Activated CD4-positive, alpha-beta T cell treated with anti-CD3 and anti-CD28 coated beads, Interleukin-2, amount 10 ng/mL, durations not matched to agents 24 days and 14 days (primary cell): ENCODE data around the gene FIP1L1. TPM values are rescaled to one million over a fixed set of nuclear protein-coding genes. Genes with fewer than 3 reads are reported as not detected.
A peak's percentile ranks its signal among the peaks of the same experiment; 100 is the strongest.
"Not testable (repeated sequence)": the region's sequence is repeated elsewhere in the genome, so short reads cannot be mapped to it uniquely, and the experiment has no call there.

ENCODE experiments used
- DNase-seq: peaks from one replicate; pipeline ENCODE4 v3.0.0; 2022
- H3K27ac Mint-ChIP-seq: one replicate; pipeline ENCODE4 v1.8.0; 2022; ENCODE audit warnings: mild to moderate bottlenecking, mixed read lengths
- H3K27me3 Mint-ChIP-seq: one replicate; pipeline ENCODE4 v1.8.0; 2022; ENCODE audit warnings: mixed read lengths
- H3K36me3 Mint-ChIP-seq: one replicate; pipeline ENCODE4 v1.8.0; 2022; ENCODE audit warnings: low read depth, mild to moderate bottlenecking, mixed read lengths
- H3K4me1 Mint-ChIP-seq: one replicate; pipeline ENCODE4 v1.8.0; 2021; ENCODE audit warnings: mixed read lengths
- H3K4me3 Mint-ChIP-seq: one replicate; pipeline ENCODE4 v1.8.0; 2022; ENCODE audit warnings: mild to moderate bottlenecking, moderate library complexity, mixed read lengths
- H3K9me3 Mint-ChIP-seq: one replicate; pipeline ENCODE4 v1.8.0; 2021; ENCODE audit warnings: mixed read lengths
- intact Hi-C: fragments of 100-400 bp; cut with micrococcal nuclease; formaldehyde crosslinking; loops from one replicate; pipeline ENCODE4 v1.15.1; 2023
- total RNA-seq: library from RNA; stranded (reverse); gene quantifications from 2 replicates; pipeline ENCODE4 v1.2.3, GENCODE V29; 2022

Gene FIP1L1
- total RNA-seq, 1 donor from 2014 or later = 111 TPM

- Mint-ChIP-seq H3K36me3 (peaks cover 21% of the 10 kb centered on the region), H3K27me3 (peaks cover 14% of the 10 kb centered on the region), H3K4me3 (peak overlapping the region; percentile 98), H3K27ac (peak overlapping the region; percentile 95), H3K4me1 (peaks cover 39% of the 10 kb centered on the region), H3K9me3 (peaks cover 14% of the 10 kb centered on the region)
- intact Hi-C loops = loop anchor here (5.0 to 10.0 kb wide), 3 partner anchors 350 to 1523 kb away; partner anchors contain the start of gene DCUN1D4
- DNase-seq = peak; percentile 72
Measured at GRCh38 chr4:53365121-53365485, 12.3 kb upstream of the FIP1L1 start.

- H3K4me1 Mint-ChIP-seq = peaks cover 33% of the 10 kb centered on the region
- peak within 1 kb of the TSS; percentile 95 for H3K27ac Mint-ChIP-seq
- intact Hi-C loops = loop anchor here (1.0 to 10.0 kb wide), 6 partner anchors 12 to 1523 kb away; partner anchors contain the start of genes DCUN1D4 and FIP1L1
Measured at GRCh38 chr4:53365486-53366300, 11.7 kb upstream of the FIP1L1 start, which contains the start of gene SCFD2. SCFD2 (minus strand) TSS chr4:53366061.

GRCh38 chr4:53366301-53366716, 11.1 kb upstream of the FIP1L1 start:
- Mint-ChIP-seq H3K9me3 (peaks cover 15% of the 10 kb centered on the region), H3K27ac (peak overlapping the region; percentile 95), H3K27me3 (peaks cover 19% of the 10 kb centered on the region), H3K36me3 (peaks cover 12% of the 10 kb centered on the region), H3K4me1 (peaks cover 30% of the 10 kb centered on the region), H3K4me3 (peak overlapping the region; percentile 98)
- intact Hi-C loops = loop anchor here (1.0 to 10.0 kb wide), 6 partner anchors 11 to 1524 kb away; partner anchors contain the start of genes DCUN1D4 and FIP1L1
- peak; percentile 63 for DNase-seq

More at GRCh38 chr4:53365486-53366300, 11.7 kb upstream of the FIP1L1 start, which contains the start of gene SCFD2:
- Mint-ChIP-seq H3K4me3 (peak within 1 kb of the TSS; percentile 98), H3K36me3 (peaks cover 16% of the 10 kb centered on the region), H3K27me3 (peaks cover 15% of the 10 kb centered on the region), H3K9me3 (peaks cover 15% of the 10 kb centered on the region)
- peak; percentile 99 for DNase-seq

GRCh38 chr4:53367721-53368120, 9.7 kb upstream of the FIP1L1 start:
- Mint-ChIP-seq H3K4me3 (no peak overlapping the region), H3K27ac (no peak overlapping the region), H3K9me3 (peaks cover 15% of the 10 kb centered on the region), H3K4me1 (peaks cover 20% of the 10 kb centered on the region), H3K27me3 (peaks cover 25% of the 10 kb centered on the region), H3K36me3 (peaks cover 4% of the 10 kb centered on the region)
- no peak for DNase-seq
- intact Hi-C loops = loop anchor here (2.0 to 10.0 kb wide), 4 partner anchors 353 to 1525 kb away; partner anchors contain the start of gene DCUN1D4

- DNase-seq = no peak
- Mint-ChIP-seq H3K27ac (no peak overlapping the region), H3K36me3 (peaks cover under 1% of the 10 kb centered on the region), H3K4me1 (peaks cover 9% of the 10 kb centered on the region), H3K9me3 (peaks cover 15% of the 10 kb centered on the region), H3K27me3 (peaks cover 31% of the 10 kb centered on the region), H3K4me3 (no peak overlapping the region)
- intact Hi-C loops = no loop called here
Measured at GRCh38 chr4:53371049-53371448, 6.4 kb upstream of the FIP1L1 start.

GRCh38 chr4:53371843-53372521, 5.5 kb upstream of the FIP1L1 start:
- no peaks in the 10 kb centered on the region for H3K36me3 Mint-ChIP-seq
- H3K27ac Mint-ChIP-seq = no peak overlapping the region
- H3K4me3 Mint-ChIP-seq = no peak overlapping the region
- H3K27me3 Mint-ChIP-seq = peaks cover 31% of the 10 kb centered on the region
- intact Hi-C loops = no loop called here
- no peak for DNase-seq
- peaks cover 7% of the 10 kb centered on the region for H3K4me1 Mint-ChIP-seq
- peaks cover 15% of the 10 kb centered on the region for H3K9me3 Mint-ChIP-seq

- Mint-ChIP-seq H3K27ac (no peak overlapping the region), H3K4me1 (peaks cover 18% of the 10 kb centered on the region), H3K27me3 (peaks cover 20% of the 10 kb centered on the region), H3K4me3 (no peak overlapping the region), H3K36me3 (peaks cover 6% of the 10 kb centered on the region), H3K9me3 (peaks cover 4% of the 10 kb centered on the region)
- no peak for DNase-seq
- intact Hi-C loops = loop anchor here (5.0 kb wide), 3 partner anchors 178 to 343 kb away; no protein-coding TSS in a partner anchor
Measured at GRCh38 chr4:53374777-53375258, 2.6 kb upstream of the FIP1L1 start.

- Mint-ChIP-seq H3K27ac (peak overlapping the region; percentile 98), H3K9me3 (no peaks in the 10 kb centered on the region), H3K36me3 (peaks cover 14% of the 10 kb centered on the region), H3K27me3 (peaks cover 10% of the 10 kb centered on the region), H3K4me1 (peaks cover 24% of the 10 kb centered on the region), H3K4me3 (peak overlapping the region; percentile 99)
- intact Hi-C loops = loop anchor here (1.0 to 5.0 kb wide), 4 partner anchors 11 to 345 kb away; partner anchors contain the start of gene SCFD2
- peak; percentile 61 for DNase-seq
Measured at GRCh38 chr4:53376900-53377299, 541 bp upstream of the FIP1L1 start.

- Mint-ChIP-seq H3K4me3 (peak overlapping the region; percentile 99), H3K27me3 (peaks cover 4% of the 10 kb centered on the region), H3K27ac (peak overlapping the region; percentile 98), H3K36me3 (peaks cover 21% of the 10 kb centered on the region), H3K4me1 (peaks cover 26% of the 10 kb centered on the region), H3K9me3 (no peaks in the 10 kb centered on the region)
- intact Hi-C loops = loop anchor here (5.0 kb wide), 3 partner anchors 181 to 346 kb away; no protein-coding TSS in a partner anchor
- DNase-seq = no peak
Measured at GRCh38 chr4:53378171-53378482, 686 bp downstream of the FIP1L1 start.

- Mint-ChIP-seq H3K36me3 (peaks cover 31% of the 10 kb centered on the region), H3K27me3 (no peaks in the 10 kb centered on the region), H3K4me1 (peaks cover 26% of the 10 kb centered on the region), H3K27ac (no peak overlapping the region), H3K9me3 (no peaks in the 10 kb centered on the region), H3K4me3 (peak overlapping the region; percentile 66)
- no peak for DNase-seq
- intact Hi-C loops = no loop called here
Measured at GRCh38 chr4:53380221-53380620, 2.8 kb downstream of the FIP1L1 start.

GRCh38 chr4:53409479-53409878, 32.0 kb downstream of the FIP1L1 start:
- Mint-ChIP-seq H3K36me3 (peaks cover 43% of the 10 kb centered on the region), H3K4me1 (peaks cover 26% of the 10 kb centered on the region)
- H3K27ac Mint-ChIP-seq, H3K9me3 Mint-ChIP-seq, intact Hi-C loops, H3K4me3 Mint-ChIP-seq, DNase-seq, H3K27me3 Mint-ChIP-seq: not testable (repeated sequence)

GRCh38 chr4:53419208-53419607, 41.8 kb downstream of the FIP1L1 start:
- intact Hi-C loops = no loop called here
- H3K36me3 Mint-ChIP-seq = peaks cover 19% of the 10 kb centered on the region
- no peak overlapping the region for H3K27ac Mint-ChIP-seq
- H3K27me3 Mint-ChIP-seq = no peaks in the 10 kb centered on the region
- no peaks in the 10 kb centered on the region for H3K9me3 Mint-ChIP-seq
- no peak for DNase-seq
- peaks cover 5% of the 10 kb centered on the region for H3K4me1 Mint-ChIP-seq
- no peak overlapping the region for H3K4me3 Mint-ChIP-seq

GRCh38 chr4:53421791-53422190, 44.4 kb downstream of the FIP1L1 start:
- no peaks in the 10 kb centered on the region for H3K27me3 Mint-ChIP-seq
- H3K4me3 Mint-ChIP-seq = no peak overlapping the region
- DNase-seq = no peak
- intact Hi-C loops = no loop called here
- no peak overlapping the region for H3K27ac Mint-ChIP-seq
- H3K36me3 Mint-ChIP-seq = peaks cover 10% of the 10 kb centered on the region
- peaks cover 6% of the 10 kb centered on the region for H3K4me1 Mint-ChIP-seq
- no peaks in the 10 kb centered on the region for H3K9me3 Mint-ChIP-seq
